ENCODE results near the gene GPR155.

GPR155 gene

DNA sequence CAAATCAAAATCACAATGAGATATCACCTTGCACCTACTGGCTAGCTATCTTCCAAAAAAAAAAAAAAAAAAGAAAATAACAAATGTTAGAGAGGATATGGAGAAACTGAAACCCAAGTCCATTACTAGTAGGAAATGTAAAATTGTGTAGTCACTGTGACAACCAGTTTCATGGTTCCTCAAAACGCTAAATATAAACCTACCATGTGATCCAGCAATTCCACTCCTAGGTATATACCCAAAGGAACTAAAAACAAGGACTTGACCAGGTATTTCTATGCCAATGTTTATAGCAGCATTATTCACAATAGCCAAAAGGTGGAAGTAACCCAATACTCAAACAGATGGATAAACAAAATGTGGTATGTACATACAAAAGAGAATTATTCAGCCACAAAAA lies 103.0 kb downstream of the GPR155 start:
- no peak for DNase-seq (ENCODE audit: low spot score)
- TF ChIP-seq, protein P1, sequence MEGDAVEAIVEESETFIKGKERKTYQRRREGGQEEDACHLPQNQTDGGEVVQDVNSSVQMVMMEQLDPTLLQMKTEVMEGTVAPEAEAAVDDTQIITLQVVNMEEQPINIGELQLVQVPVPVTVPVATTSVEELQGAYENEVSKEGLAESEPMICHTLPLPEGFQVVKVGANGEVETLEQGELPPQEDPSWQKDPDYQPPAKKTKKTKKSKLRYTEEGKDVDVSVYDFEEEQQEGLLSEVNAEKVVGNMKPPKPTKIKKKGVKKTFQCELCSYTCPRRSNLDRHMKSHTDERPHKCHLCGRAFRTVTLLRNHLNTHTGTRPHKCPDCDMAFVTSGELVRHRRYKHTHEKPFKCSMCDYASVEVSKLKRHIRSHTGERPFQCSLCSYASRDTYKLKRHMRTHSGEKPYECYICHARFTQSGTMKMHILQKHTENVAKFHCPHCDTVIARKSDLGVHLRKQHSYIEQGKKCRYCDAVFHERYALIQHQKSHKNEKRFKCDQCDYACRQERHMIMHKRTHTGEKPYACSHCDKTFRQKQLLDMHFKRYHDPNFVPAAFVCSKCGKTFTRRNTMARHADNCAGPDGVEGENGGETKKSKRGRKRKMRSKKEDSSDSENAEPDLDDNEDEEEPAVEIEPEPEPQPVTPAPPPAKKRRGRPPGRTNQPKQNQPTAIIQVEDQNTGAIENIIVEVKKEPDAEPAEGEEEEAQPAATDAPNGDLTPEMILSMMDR (IDR thresholded peaks at IDR 0.05; ENCODE audit: borderline replicate concordance, control extremely low read depth, extremely low read depth, insufficient read depth, missing control alignments), result no peak
- in situ Hi-C loops (cut with MboI; ENCODE audit: low sequenced_read_pairs, unreplicated experiment), result no loop called here

Measured in GM13976 (cell line).